Parathyroid adenoma (tissue), 2 donors: ENCODE measurements around the gene NRN1.

Experiments
- H2AFZ ChIP-seq: fragments of 300-600 bp; sonication (generic); one replicate; pipeline ENCODE4 v1.7.0; 2017; ENCODE audit warnings: antibody characterized with exemption, mild to moderate bottlenecking
- H3K27ac ChIP-seq: fragments of 300-600 bp; sonication (generic); one replicate; pipeline ENCODE4 v1.7.0; 2017
- H3K27me3 ChIP-seq: fragments of 300-600 bp; sonication (generic); one replicate; pipeline ENCODE4 v1.7.0; 2017; ENCODE audit warnings: low read length; ENCODE audit not compliant: control insufficient read depth, insufficient read depth
- H3K36me3 ChIP-seq: fragments of 300-600 bp; sonication (generic); one replicate; pipeline ENCODE4 v1.7.0; 2017; ENCODE audit warnings: low read length; ENCODE audit not compliant: control insufficient read depth, insufficient read depth
- H3K4me1 ChIP-seq: fragments of 300-600 bp; sonication (generic); one replicate; pipeline ENCODE4 v1.7.0; 2017; ENCODE audit warnings: control low read depth
- H3K4me2 ChIP-seq: fragments of 300-600 bp; sonication (generic); one replicate; pipeline ENCODE4 v1.7.0; 2017; ENCODE audit warnings: low read length
- H3K4me3 ChIP-seq: fragments of 300-600 bp; sonication (generic); one replicate; pipeline ENCODE4 v1.7.0; 2017; ENCODE audit warnings: low read depth, low read length
- H3K79me2 ChIP-seq: fragments of 300-600 bp; sonication (generic); one replicate; pipeline ENCODE4 v1.7.0; 2017; ENCODE audit warnings: control low read depth
- H3K9ac ChIP-seq: fragments of 300-600 bp; sonication (generic); one replicate; pipeline ENCODE4 v1.7.0; 2017; ENCODE audit warnings: mild to moderate bottlenecking
- H3K9me3 ChIP-seq: fragments of 300-600 bp; sonication (generic); one replicate; pipeline ENCODE4 v1.7.0; 2017; ENCODE audit warnings: low read length; ENCODE audit not compliant: control insufficient read depth
- TF ChIP-seq, protein P1 (sequence below): fragments of 300-600 bp; sonication (generic); IDR thresholded peaks from one replicate; pipeline ENCODE4 v1.7.0; 2017; ENCODE audit warnings: antibody characterized with exemption, mild to moderate bottlenecking
- donor health status: primary hyperparathyroidism.

Gene NRN1

DNA sequence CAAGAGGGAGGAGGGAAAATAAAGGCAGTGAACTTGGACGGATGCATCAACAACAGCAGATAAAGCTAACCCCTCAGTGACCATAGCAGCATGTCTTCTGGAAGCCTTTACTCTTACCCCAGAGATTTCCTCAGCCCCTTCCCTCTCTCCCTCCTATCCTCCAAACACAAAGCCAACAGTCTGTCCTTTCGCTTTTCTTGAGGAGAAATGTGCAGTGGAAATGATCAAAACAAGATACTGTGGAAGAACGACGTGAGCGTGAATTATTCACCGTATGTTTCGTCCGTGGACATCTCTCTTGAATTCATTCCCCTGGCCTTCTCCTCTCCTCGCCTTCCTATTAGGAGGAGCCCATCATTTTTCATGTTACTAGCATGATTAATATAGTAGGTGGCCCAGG is 8.5 kb downstream of the NRN1 start:
- Histone ChIP-seq H3K4me2 (no peak overlapping the region), H3K9ac (no peak overlapping the region), H3K79me2 (no peaks in the 10 kb centered on the region), H2AFZ (no peak overlapping the region), H3K4me3 (no peak overlapping the region), H3K27me3 (peaks cover 13% of the 10 kb centered on the region), H3K4me1 (peaks cover 7% of the 10 kb centered on the region), H3K9me3 (no peaks in the 10 kb centered on the region), H3K36me3 (no peaks in the 10 kb centered on the region), H3K27ac (peak overlapping the region; percentile 94)
- TF ChIP-seq, protein P1, sequence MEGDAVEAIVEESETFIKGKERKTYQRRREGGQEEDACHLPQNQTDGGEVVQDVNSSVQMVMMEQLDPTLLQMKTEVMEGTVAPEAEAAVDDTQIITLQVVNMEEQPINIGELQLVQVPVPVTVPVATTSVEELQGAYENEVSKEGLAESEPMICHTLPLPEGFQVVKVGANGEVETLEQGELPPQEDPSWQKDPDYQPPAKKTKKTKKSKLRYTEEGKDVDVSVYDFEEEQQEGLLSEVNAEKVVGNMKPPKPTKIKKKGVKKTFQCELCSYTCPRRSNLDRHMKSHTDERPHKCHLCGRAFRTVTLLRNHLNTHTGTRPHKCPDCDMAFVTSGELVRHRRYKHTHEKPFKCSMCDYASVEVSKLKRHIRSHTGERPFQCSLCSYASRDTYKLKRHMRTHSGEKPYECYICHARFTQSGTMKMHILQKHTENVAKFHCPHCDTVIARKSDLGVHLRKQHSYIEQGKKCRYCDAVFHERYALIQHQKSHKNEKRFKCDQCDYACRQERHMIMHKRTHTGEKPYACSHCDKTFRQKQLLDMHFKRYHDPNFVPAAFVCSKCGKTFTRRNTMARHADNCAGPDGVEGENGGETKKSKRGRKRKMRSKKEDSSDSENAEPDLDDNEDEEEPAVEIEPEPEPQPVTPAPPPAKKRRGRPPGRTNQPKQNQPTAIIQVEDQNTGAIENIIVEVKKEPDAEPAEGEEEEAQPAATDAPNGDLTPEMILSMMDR, result no peak

DNA sequence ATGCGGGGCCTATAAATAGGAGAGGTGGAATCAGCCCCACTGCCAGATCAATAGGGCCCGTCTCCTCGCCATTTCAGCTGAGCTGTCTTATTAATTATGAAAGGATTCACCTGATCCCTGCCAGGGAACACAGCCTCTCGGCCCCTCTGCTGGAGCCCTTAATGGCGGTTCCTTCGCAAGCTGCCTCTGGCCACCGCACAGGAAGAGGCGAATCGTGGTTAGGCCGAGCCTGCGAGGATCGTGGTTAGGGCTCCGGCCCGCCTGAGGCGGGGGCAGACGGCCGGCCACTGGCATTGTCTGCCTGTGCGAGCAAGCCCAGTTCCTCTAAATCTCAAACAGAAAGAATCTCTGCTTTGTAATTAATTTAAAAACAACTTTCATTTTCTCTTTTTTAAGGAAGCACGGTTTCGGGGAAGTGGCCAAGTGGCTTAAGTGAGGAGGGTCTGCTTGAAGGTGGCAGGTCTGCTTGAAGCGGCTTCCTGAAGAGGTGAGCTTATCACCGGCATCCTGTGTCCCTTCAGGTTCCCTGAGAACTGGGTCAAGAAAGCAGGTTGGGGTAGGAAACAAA is 9.2 kb downstream of the NRN1 start:
- H3K9me3 ChIP-seq, result no peaks in the 10 kb centered on the region
- no peaks in the 10 kb centered on the region for H3K36me3 ChIP-seq
- peak overlapping the region; percentile 38 for H3K4me3 ChIP-seq
- peak overlapping the region; percentile 96 for H2AFZ ChIP-seq
- H3K27me3 ChIP-seq, result peaks cover 8% of the 10 kb centered on the region
- H3K4me2 ChIP-seq, result peak overlapping the region; percentile 27
- H3K27ac ChIP-seq, result peak overlapping the region; percentile 94
- no peaks in the 10 kb centered on the region for H3K79me2 ChIP-seq
- TF ChIP-seq, protein P1, result no peak
- peak overlapping the region; percentile 3 for H3K9ac ChIP-seq
- peaks cover 7% of the 10 kb centered on the region for H3K4me1 ChIP-seq

DNA sequence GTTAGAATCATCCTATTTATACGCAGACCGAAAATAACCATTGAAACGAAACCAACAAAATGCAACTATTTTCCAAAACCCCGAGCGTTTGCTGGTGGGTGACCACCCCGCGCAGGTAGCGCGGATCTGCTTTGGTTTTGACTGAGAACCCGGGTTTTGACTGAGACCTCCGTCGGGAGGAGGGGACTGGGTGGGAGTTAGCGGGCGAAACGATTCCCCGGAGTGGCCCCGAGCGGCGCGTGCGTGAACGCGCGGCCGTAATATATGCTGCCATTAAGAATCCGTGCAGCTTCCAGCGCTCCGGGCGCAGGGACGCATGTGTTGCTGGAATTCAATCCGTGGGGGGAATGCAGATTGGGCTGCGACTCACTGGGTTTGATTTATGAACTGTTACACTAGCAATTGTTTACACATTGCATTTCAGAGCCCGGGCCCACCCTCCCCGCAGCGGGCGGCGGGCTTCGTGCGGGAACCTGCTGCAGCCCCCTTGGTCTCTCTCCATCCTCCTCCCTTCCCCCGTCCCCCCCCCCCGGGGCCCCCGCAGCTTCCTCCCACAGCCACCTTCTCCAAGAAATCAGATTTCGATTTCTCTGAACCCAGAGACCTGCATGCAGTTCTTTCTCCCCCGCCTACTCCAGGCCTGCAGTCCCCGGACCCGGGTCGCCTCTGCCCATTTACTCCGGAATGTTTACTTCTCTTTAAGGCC is 9.9 kb downstream of the NRN1 start:
- Histone ChIP-seq H2AFZ (peak overlapping the region; percentile 96), H3K9me3 (no peaks in the 10 kb centered on the region), H3K9ac (peak overlapping the region; percentile 8), H3K4me1 (peaks cover 7% of the 10 kb centered on the region), H3K4me3 (peak overlapping the region; percentile 75), H3K27me3 (peaks cover 8% of the 10 kb centered on the region), H3K4me2 (peak overlapping the region; percentile 89), H3K79me2 (no peaks in the 10 kb centered on the region), H3K27ac (peak overlapping the region; percentile 94), H3K36me3 (no peaks in the 10 kb centered on the region)
- TF ChIP-seq, protein P1, result no peak

DNA sequence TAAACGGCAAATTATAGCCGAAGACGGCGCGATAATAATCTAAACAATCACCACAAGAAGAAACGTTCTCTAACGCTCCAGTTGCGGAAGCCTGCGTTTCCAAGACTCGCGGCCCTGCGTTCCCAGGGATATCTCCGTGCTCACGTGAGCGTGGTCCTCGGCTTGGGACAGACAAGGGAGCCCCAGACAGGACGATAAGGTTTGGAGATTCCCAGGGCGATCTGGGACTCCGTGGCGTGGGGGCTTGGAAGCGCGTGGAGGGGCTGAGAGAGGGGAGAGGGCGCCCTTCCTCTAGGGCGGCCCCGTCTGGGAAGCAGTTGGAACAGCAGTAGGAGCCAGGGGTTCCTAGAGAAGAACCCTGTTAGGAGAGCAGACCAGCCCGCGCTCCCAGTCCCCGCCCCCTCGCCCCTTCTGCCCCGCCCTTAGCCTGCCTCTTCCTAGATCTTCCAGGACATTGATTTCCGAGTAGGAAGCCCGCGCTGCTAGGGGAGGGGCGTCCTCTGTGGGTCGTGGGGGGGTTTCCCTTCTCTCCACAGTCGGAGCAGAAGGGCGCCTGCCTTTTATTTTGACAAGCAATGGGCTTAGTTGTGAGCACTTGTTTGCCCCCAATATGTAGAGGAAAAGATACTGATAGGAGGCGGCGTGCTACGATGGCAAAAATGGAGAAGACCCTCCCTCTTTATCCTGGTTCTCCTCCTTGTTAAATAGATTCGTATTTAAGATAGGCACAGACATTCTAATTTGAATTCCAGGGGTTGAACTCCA is 10.6 kb downstream of the NRN1 start:
- Histone ChIP-seq H3K9ac (peak overlapping the region; percentile 8), H3K27me3 (peaks cover 8% of the 10 kb centered on the region), H3K79me2 (no peaks in the 10 kb centered on the region), H3K4me3 (peak overlapping the region; percentile 75), H3K9me3 (no peaks in the 10 kb centered on the region), H3K4me2 (peak overlapping the region; percentile 89), H3K27ac (peak overlapping the region; percentile 94), H3K4me1 (peaks cover 7% of the 10 kb centered on the region), H2AFZ (peak overlapping the region; percentile 96), H3K36me3 (no peaks in the 10 kb centered on the region)
- TF ChIP-seq, protein P1, result peak; percentile 46
